Tibial nerve (tissue), 4 donors: ENCODE measurements around the gene XKRX. TPM values are rescaled to one million over a fixed set of nuclear protein-coding genes. Genes with fewer than 3 reads are reported as not detected.

Experiments used
- DNase-seq, 2 donors: peaks; one replicate each; pipeline ENCODE4 v3.0.0-alpha.2; 2019; ENCODE audit warnings: low spot score in 2 of 2
- H3K27ac ChIP-seq, 4 donors: fragments of 200-600 bp; sonication (generic) in 3 of 4; one replicate each; pipeline ENCODE4 v1.5.1; 2017 to 2019; ENCODE audit warnings: mild to moderate bottlenecking in 1 of 4
- H3K27me3 ChIP-seq, 2 donors: fragments of 200-600 bp; sonication (generic) in 1 of 2; one replicate each; pipeline versions ENCODE4 v1.5.1 to v1.6.0; 2017 to 2019
- H3K36me3 ChIP-seq, 3 donors: fragments of 200-600 bp; sonication (generic); one replicate each; pipeline ENCODE4 v1.5.1; 2018 to 2019
- H3K4me1 ChIP-seq, 4 donors: fragments of 200-600 bp; sonication (generic) in 3 of 4; one replicate each; pipeline ENCODE4 v1.5.1; 2017 to 2019
- H3K4me3 ChIP-seq, 4 donors: fragments of 200-600 bp; sonication (generic) in 3 of 4; one replicate each; pipeline ENCODE4 v1.5.1; 2017 to 2019; ENCODE audit warnings: mild to moderate bottlenecking in 1 of 4, moderate library complexity in 1 of 4
- H3K9me3 ChIP-seq, 4 donors: fragments of 200-600 bp; sonication (generic) in 3 of 4; one replicate each; pipeline ENCODE4 v1.5.1; 2017 to 2019
- CTCF ChIP-seq, 5 experiments: fragments of 200-600 bp in 3 of 5; fragments of 450-650 bp in 2 of 5; sonication (generic) in 3 of 5; IDR thresholded peaks; one replicate each; pipeline ENCODE4 v1.5.1; 2016 to 2019; ENCODE audit warnings: antibody characterized with exemption in 5 of 5, mild to moderate bottlenecking in 3 of 5, moderate library complexity in 2 of 5
- EP300 ChIP-seq, 2 donors: sonication (generic); formaldehyde crosslinking; IDR thresholded peaks; one replicate each; pipeline ENCODE4 v1.6.1; 2017; ENCODE audit warnings: antibody characterized with exemption in 2 of 2, mild to moderate bottlenecking in 1 of 2
- POLR2A ChIP-seq, 2 donors: fragments of 450-650 bp; IDR thresholded peaks; one replicate each; pipeline ENCODE4 v1.6.1; 2017; ENCODE audit warnings: antibody characterized with exemption in 2 of 2, mild to moderate bottlenecking in 2 of 2, moderate library complexity in 2 of 2
- WGBS, 2 donors: methylation state at CpG; one replicate each; pipeline ENCODE4 v1.1.5; 2018; 5-methylcytosine and 5-hydroxymethylcytosine counted together
- total RNA-seq, 4 donors: library from RNA; depleted of rRNA; stranded (reverse); fragments of >200 nt; gene quantifications; one replicate each; pipeline ENCODE4 v1.1.0, GENCODE V29; 2016

XKRX gene
- total RNA-seq, 4 donors from 2014 or later: 0.30 to 0.84 (median 0.66) TPM; not detected in 1

- H3K36me3 ChIP-seq: no peaks in the 10 kb centered on the region
- H3K9me3 ChIP-seq: no peaks in the 10 kb centered on the region
- WGBS, 2 donors: 65 to 80% methylated on average over 2 of the region's 2 CpGs
- TF ChIP-seq POLR2A (IDR thresholded peaks at IDR 0.05) (no peak), EP300 (IDR thresholded peaks at IDR 0.05) (no peak), CTCF (IDR thresholded peaks at IDR 0.05) (no peak)
- no peaks in the 10 kb centered on the region for H3K4me1 ChIP-seq
- no peak overlapping the region for H3K4me3 ChIP-seq
- DNase-seq: no peak
- peaks cover 0 to 4% of the 10 kb centered on the region in 2 donors for H3K27me3 ChIP-seq
- no peak overlapping the region for H3K27ac ChIP-seq
These were observed 63.9 kb downstream of the XKRX start for GRCh38 chrX:100864657-100865391.

Other genes starting within 250 kb of the XKRX start
- 100 to 1,000 TPM in 1 of 4 donors, 10 to 100 TPM in 3; 32.9 to 338 (median 52.6) TPM for gene SYTL4, start 196.8 kb downstream of the XKRX start, total RNA-seq
- 10 to 100 TPM in 3 of 4 donors, 1 to 10 TPM in 1; 5.7 to 17.7 (median 14.2) TPM for gene CSTF2, start 108.5 kb downstream of the XKRX start, total RNA-seq
- not detected for gene NOX1, start 54.6 kb downstream of the XKRX start, total RNA-seq
- gene ARL13A, start 40.8 kb upstream of the XKRX start, total RNA-seq: not detected
- 10 to 100 TPM; 14.3 to 19.0 (median 18.6) TPM for gene TRMT2B, start 123.2 kb upstream of the XKRX start, total RNA-seq
- 1 to 10 TPM in 2 of 4 donors, under 1 TPM in 2; 0.30 to 2.7 (median 0.85) TPM for gene TMEM35A, start 150.0 kb upstream of the XKRX start, total RNA-seq
- 1 to 10 TPM; 2.1 to 5.2 (median 2.8) TPM for gene CENPI, start 169.3 kb upstream of the XKRX start, total RNA-seq